Activated T-cell treated with anti-CD3 and anti-CD28 coated beads for 4 hours (primary cell): ENCODE data around the gene DAAM1.

Source experiments
- DNase-seq: peaks from one replicate; pipeline ENCODE4 v3.0.0-alpha.2; 2020

Gene DAAM1

DNA sequence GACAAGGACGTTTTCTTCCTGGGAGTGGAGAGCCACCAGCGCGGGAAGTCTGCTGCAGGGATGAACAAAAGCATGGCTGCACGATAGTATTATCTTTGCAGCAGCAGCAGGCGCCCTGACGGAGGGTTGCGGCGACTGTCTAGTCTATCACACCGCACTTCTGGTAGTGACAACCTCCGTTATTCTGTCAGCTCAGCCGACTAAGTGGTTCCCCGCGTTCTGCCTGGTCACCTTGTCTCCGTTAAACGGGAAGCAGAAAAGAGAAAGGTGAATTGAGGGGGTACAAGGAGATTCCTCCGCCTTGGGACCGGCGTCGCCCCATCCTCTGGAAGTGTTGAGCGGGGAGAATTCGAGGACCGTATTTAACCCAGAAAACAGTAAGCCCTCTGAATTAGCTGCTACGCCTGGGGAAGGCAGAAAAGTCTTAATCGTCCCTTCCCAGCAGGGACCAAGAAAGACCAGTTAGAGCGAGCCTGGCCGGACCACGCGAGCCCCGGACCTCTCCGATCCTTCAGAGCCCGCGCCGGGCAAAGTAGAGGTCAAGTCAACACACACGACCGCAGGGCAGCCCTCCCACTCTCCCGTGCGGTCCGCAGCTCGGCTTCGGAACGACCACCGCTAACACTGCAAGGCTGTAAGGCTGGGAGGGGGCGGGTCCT is 536 bp upstream of the DAAM1 start:
- peak; percentile 11 for DNase-seq

DNA sequence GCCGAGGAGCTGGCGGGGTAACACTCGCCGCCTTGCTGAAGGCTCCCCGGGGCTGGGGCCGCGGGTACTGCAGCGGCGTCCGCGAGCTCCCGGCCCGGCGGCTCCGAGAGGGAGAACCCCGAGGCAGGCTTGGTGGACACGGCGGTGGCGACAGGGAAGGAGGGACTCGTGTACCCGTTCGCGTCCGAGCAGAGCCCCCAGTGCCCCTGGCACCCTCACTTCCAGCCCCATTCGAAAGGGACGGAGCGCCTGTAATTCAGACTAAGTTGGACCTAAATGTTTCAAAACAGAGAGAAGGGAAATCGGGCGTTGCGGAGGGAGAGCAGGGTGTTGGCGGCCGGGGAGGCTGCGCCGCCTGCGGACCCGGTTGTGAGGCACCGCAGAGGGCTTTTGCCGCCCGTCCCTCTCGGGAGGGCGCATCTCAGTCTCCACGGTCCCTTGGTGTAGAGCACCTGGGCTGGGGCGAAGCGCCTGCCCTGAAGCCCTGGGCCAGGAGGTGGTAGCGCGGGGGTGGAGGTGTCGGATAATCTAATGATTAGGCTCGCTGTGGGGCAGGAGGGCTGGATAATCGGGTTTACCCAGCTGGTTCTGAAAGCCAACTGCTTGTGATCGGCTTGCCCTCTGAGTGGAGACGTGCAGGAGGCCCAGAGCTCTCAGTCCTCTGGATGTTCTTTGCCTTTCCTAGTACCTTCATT is 771 bp downstream of the DAAM1 start:
- peak; percentile 14 for DNase-seq

DNA sequence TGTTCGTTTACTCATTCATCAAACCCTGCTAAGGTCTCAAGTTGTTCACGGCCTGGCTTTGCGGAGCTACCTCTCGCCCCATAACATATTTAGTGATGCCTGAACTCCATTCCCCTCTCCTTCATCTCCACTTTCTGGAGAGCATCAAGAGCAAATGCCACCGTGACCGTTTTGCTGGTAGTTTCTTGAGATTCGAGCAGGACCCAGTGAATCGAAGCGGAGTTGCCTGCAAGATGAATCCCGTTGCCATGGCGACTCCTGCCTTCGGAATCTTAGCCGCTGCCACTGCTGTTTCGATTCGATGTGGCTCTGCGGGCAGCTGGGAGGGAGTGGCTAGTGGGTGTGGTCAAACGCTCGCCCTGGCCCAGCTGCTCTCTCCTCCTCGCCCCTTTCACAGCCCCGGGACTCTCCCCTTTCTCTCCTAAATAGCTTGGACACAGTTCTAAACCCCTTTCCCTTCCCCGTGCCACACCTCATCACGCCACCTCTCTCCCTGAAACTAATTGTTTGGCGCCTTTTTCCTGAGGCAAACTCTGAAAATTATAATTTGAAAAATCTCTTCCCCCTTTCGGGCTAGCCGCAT is 1.4 kb downstream of the DAAM1 start:
- DNase-seq: peak; percentile 38

DNA sequence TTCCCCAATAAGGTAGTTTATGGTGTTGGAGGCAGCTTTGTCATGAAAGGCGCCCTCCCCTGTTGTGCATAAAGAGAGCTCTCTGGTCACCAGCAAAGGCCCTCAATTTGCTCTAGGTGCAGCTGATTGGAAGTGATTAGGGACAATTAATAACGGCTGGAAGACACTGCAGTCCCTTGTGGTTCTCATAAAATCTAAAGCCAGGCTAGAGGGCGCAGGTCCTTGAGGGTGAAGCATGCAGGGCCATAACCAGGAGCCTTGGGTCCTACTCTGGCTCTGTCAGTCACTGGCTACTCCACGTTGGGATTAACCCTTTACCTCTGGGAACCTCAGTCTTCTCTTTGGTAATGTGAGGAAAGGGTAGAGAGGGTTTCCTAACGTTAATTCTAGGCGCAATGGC is 1.9 kb downstream of the DAAM1 start:
- no peak for DNase-seq

DNA sequence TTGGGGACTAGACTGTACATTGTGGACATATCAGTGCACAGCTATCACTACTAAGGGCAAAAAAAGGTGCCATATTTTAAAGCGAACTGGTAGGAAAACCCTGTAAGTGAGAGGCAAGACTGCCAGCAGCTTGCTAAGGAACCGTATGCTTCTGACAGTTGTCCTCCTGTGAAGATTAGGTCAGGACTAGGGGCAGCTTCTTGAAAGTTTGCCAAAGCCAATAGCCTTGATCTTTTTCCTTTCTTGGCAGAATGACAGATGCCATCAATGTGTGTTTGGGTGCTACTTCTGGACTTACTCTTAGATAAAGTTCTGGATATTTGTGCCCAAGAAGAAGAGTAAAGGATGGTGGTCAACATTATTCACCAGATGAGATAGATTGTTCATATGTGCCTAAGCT is 7.4 kb downstream of the DAAM1 start:
- no peak for DNase-seq

DNA sequence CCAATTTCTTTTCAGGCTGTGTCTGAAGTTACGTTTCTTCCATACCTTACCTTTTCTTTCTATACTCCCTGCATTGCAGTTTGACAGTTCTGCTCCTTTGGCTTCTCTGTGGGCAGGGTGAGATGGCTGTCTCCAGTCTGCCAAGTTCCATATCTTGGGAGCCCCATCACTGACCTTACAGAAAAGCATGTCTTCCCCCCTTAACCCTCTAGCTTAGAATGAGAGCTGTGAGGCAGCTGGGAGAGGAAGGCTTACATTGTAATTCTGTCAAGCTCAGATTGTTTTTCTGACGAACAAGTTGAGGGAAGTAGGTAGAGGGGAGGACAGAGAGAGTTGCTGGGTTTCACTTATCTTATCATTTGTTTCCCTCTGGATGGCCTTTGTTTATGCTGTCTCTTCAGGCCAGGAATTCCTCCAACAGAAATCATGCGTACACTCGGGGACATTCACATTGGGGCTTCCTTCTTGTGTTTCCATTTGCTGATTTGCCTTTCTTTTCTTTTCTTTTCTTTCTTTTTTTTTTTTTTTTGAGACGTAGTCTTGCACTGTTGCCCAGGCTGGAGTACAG is 9.3 kb downstream of the DAAM1 start:
- no peak for DNase-seq

DNA sequence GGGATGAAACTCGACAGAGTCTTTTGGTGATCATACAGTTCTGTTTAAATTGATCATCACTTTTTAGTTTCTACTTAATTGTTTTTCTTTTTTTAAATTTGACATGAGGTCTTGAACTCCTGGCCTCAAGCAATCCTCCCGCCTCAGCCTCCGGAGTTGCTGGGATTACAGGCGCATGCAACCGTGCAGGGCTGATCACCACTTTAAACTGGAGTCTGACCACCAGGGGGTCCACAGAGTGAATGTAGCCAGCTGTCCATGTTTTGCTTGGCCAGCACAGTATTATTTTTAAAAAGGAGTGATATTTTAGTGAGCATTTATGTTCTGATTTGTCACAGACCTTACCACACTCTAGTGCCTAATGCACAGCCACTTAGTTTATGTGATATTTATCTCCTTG is 10.7 kb downstream of the DAAM1 start:
- no peak for DNase-seq

DNA sequence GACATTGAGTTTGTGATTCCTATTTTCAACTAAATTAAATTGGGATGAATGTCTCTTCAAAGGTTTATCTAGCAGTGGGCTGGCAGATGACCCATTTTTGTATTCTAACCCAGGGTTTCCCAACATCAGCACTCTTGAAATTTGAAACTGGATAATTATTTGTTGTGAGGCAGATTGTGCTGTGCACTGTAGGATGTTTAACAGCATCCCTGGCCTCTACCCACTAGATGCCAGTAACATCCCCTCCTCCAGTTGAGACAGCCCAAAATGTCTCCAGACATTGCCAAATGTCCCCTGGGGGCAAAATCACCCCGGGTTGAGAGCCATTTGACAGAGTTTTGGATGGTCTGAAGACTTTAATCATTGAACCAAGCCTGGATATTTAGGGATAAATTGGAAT is 11.1 kb downstream of the DAAM1 start:
- no peak for DNase-seq

DNA sequence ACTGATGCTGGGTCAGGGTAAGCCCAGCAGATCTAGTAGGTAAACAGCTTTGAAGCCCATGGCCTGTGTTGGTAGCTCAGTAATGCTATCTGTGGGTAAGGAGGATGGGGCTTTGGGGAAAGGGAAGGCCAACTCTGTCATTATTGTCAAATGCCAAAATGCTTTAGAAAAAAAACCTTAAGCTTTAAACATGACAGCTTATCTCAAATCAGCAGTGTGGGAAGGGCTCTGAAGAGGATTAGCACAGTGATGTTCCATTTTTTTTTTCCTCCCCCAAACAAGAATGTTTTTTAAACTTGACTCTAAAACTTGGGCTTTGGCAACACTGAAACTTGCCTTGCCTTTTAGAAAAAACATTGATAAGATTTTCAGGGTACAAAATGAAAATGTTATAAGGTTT is 11.7 kb downstream of the DAAM1 start:
- DNase-seq: no peak

DNA sequence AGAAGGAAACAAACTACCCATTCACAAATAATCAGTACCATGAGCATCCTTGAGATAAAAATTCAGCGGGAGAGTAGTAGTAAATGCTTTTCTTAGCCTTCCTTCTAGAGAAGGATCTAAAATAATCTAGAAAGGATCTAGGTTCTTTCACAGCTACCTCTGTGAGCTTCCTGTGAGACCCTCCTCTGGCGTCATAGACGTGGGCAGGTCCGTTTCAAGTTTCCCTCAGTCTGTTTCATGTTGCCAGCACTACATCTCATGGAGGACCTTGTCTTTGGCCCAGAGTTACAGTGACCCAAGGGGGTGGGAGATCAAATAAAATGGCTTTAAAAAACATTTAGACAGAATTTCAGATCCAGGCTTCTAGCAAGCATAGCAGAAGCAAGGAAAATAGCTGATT is 13.6 kb downstream of the DAAM1 start:
- DNase-seq: no peak

DNA sequence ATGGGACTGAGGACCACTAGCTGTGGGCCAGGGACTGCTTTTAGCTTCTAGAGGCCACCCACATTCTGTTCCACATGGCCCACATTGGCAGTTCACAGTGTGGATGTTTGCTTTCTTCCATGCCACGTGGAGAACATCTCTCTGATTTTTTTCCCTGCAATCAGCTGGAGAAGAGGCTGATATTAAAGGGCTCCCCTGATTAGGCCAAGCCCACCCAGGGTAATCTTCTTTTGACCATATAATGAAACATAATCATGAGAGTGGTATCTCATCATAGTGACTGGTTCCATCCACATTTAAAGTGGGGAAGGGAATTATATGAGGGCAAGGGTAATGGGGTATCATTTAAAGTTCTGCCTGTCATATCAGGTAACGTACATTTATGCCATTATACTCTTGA is 15.8 kb downstream of the DAAM1 start:
- DNase-seq: no peak

DNA sequence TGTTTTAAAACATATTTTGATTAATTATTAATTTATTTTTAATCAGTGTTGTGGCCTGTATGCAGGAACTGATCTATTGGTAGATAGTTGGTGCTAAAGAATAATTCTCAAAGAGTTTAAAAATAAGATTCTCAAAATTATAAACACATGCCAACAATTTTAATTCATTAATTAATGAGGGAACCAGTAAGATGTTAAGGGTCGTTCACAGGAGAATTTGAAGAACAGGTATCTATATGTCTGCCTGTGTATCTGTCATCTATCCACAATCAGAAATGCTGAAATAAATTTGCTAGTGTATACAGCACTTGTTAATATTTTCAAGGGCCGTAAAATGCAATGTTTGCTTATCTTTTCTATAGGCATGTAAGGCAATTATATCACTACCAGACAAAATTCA is 18.4 kb downstream of the DAAM1 start:
- no peak for DNase-seq

DNA sequence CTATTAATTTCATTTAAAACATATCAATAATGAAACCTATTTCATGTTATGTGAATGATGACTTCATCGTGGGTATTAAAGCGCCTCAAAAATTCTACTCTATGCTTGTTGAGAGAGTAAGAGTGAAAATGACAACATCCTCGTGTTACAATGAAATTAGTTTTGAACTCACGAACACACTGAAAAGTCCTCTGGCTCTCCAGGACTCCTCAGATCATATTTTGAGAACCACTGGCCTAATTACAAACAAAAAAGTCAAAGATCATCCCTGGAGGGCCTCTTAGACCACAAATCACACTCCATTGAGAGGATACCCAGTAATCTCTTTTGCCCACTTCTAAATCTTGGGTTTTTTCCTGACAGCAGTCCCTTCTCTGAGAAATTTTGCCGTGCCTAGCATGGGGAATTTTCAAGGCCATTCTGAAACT is 19.1 kb downstream of the DAAM1 start:
- DNase-seq: no peak

DNA sequence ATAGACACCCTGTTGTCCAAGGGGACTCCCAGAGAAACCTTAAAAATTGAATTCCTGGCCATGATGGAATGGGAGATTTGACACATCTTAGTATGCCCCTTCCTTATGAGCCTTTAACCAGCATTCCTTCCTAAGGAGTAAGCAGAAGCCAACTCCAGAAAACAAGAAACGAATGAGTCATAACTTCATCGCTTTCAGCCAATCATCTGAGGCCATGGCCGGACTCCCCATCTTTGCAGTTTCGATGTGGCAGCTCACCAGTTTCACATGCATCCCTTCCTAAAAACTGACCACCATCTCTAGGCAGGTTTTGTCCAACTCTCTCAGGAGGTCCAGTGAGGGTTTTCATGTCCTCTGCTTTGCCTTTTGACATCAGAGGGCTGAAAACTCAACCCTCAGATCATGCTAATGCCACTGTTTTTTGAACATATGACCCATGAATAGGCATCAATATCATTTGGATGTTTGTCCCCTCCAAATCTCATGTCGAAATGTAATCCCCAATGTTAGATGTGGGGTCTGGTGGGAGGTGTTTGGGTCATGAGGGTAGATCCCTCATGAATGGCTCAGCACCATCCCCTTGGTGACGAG is 19.9 kb downstream of the DAAM1 start:
- no peak for DNase-seq

DNA sequence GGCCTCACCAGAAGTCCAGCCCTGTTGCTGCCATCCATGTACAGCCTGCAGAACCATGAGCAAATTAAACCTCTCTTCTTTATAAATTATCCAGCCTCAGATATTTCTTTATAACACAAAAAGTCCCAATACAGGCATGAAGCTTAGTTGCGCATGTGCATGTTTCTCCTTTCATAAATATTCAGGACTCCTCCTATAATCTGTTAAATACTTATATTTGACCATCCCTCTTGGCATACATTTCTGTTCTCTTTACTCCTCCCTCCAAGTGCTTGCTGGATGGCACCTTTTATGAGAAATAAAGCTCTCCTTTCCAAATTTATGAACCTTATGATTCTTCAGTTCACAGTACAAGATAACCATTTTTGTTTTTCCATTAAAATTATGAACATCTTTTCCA is 20.5 kb downstream of the DAAM1 start:
- DNase-seq: no peak

DNA sequence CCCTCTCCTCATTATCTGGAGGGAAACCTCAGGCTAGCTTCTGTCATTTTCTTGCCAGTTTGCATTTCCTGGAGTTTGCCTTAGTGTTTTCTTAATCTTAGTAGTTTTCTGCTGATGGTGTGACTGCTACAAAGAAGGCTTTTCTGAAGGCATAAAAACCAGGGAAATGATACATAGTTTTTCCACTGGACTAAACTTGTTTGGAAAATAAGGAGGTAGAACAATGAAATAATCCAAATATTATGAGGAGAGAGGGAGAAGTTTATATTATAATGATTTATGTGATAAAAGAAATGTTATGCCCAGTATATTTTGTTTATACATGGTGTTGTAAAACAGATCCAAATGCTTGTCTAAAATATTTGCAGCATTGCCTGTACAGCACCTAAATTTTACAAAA is 22.2 kb downstream of the DAAM1 start:
- DNase-seq: no peak

DNA sequence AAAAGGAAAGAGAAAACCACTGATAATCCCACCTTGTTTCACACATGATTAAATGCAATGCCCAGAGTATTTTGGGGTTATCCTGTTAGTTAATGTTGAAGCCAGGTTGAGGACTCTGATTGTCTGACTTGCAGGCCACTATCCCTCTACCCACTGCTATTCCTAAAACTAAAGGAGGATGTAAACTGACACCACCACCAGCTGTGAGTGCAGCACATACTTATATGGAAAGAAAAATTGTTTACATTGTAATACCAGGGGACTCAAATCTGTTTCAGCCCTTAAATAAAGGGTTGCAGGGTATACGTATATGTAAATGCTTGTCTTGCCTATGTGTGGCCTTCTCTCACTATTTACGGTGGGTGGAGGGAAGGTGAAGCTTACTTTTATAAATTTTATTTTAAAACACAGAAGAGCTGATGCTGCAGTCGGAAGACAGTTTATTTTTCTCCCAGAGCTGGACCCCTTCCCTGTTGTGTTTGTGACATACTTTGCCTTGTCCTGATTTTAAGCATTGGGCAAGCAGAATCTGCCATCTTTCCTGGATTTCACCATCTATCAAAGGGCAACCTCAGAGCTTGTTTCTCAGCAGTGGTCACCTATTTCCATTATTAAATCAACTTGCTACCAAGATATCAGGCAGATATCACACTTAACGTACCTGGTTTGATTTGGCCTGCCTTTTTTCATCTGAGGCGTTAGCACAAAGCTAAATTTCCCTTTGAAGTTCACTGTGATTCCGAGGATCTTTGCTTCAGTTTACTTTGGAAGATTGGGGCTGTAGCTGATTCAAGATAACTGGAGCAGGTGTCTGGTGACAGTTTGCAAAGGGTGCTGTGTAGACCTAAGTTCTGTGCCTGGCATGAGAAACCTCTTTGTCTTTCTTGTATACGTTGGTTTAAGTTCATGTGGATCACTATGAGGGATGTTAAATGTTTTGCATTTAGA is 25.2 kb downstream of the DAAM1 start:
- no peak for DNase-seq

DNA sequence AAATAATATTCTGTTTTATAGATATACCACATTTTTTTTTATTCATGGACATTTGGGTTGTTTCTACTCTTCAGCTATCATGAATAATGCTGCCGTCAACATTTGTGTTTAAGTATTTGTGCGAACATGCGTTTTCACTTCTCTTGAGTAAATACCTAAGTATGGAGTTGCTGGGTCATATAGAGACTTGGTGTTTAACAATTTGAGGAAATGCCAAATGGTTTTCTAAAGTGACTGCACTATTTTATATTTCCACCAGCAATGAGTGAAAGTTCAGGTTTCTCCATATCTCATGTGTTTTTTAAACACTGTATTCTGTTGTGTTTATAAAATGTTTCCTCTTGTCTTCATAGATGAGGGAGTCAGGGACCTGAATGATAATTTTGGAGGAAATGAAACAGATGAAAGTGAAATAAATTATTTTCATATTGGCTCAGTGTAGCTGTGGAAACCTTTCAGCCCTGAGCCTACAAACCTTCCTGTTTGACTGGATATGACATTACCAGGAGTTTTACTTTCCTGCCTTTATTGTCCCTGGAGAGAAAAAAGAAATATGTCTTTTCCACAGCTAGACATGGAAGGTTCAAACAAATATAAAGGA is 26.3 kb downstream of the DAAM1 start:
- no peak for DNase-seq

DNA sequence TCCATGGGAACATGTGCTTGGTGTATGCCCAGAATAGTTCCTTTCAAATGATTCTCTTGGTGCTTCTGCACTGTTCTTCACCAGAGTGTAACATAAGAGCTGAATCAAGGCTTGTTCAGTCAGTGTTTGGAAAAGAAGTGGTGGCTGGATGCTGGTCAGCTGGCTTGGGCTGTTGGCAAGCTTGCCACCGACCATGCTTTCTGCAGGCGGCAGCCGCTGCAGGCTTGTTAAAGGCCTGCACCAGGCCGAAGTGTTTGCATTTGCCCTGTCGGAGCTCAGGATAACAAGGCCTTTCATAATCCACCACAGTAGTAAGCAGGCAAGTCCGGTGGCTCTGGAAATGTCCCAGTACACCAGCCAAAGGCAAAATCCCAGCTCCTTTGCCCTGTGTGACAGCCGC is 26.9 kb downstream of the DAAM1 start:
- DNase-seq: no peak

DNA sequence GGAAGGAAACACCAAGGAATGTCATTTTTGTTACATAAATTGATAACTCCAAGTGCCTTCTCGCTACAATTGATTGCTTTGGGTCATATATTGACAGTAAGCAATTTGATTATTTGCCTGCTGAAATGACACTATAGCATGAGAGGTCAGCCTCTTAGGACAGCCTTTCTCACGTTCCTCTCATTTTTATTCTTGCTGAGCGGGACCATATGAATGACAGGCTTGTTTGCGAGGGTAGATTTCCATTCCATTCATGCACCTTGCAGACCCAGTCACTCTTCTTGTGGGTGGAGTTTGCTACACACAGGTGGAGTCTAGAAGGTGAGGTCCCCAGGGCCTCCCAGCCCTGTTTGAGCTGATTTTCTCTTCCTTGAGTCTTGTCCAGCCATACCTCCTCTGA is 27.3 kb downstream of the DAAM1 start:
- no peak for DNase-seq

DNA sequence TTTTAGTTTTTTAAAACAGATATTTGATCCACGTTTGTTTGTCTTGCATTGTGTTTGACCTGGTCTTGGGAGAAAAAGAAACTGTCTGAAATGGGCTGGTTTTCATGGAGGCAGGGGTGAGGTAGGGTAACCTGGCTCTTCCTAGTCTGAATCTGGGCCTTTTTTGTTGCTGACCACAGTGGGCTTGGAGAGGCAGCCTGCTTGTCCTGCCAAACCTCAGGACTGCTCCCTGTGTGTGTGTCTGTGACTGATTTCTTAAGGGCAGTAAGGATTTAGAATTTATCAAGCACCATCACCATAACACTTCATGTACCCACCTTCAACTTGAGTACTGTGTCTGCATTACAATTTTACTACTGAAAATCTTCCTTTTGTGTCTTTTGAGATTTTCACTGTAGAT is 28.5 kb downstream of the DAAM1 start:
- DNase-seq: no peak

DNA sequence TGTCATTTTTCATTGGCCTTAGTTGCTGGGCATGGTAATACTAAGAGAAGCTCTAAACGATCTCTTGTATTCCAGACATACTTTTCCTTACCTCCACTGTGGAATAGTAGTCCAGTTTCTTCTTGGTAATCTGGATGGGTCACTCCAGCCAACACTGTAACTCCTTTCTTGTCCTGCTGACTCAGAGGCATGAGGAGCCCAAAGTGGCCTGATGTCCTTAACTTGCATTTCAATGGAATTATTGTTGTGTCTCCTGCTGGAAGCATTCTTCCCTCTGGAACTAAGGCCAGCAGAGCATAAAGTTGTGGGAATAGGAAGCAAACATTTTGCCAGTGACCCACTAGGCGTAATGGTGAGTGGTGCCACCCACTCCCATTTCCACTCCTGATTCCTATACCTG is 33.1 kb downstream of the DAAM1 start:
- DNase-seq: no peak
